HepG2 (cell line): ENCODE measurements around the gene FOXN3. TPM values are rescaled to one million over a fixed set of nuclear protein-coding genes. Genes with fewer than 3 reads are reported as not detected.

Experiments
- CEBPG ChIP-seq: IDR thresholded peaks from 2 replicates; pipeline ENCODE4 v1.6.1; 2016
- FOXO1 ChIP-seq: sonication (generic); formaldehyde crosslinking; IDR thresholded peaks from 2 replicates; pipeline ENCODE4 v1.4.0; 2020; ENCODE audit warnings: missing genetic modification reagents
- HHEX ChIP-seq: IDR thresholded peaks from 2 replicates; pipeline ENCODE4 v1.6.1; 2016; ENCODE audit warnings: control low read depth
- KDM2A ChIP-seq: sonication (generic); formaldehyde crosslinking; IDR thresholded peaks from 2 replicates; pipeline ENCODE4 v1.4.0; 2020; ENCODE audit warnings: low read depth, missing genetic modification reagents, borderline replicate concordance
- MAZ ChIP-seq, 2 experiments: sonication (generic) in 1 of 2; formaldehyde crosslinking in 1 of 2; IDR thresholded peaks; 2 replicates each; pipeline versions ENCODE4 v1.5.0 to v1.6.1; 2012 to 2020; ENCODE audit warnings: low read depth in 2 of 2, mild to moderate bottlenecking in 2 of 2, borderline replicate concordance in 1 of 2, improper control_type of control experiment in 1 of 2, low read length in 1 of 2, missing genetic modification reagents in 1 of 2, moderate library complexity in 1 of 2
- MED13 ChIP-seq: sonication (generic); formaldehyde crosslinking; IDR thresholded peaks from 2 replicates; pipeline ENCODE4 v1.5.0; 2020; ENCODE audit warnings: missing genetic modification reagents
- MEIS2 ChIP-seq: sonication (generic); formaldehyde crosslinking; IDR thresholded peaks from 2 replicates; pipeline ENCODE4 v1.9.0; 2021; ENCODE audit warnings: mild to moderate bottlenecking, missing genetic modification reagents
- NFYC ChIP-seq: IDR thresholded peaks from 2 replicates; pipeline ENCODE4 v1.6.1; 2016; ENCODE audit warnings: missing genetic modification reagents, missing compliant biosample characterization
- SMAD1 ChIP-seq: sonication (generic); formaldehyde crosslinking; IDR thresholded peaks from 2 replicates; pipeline ENCODE4 v1.4.0; 2020; ENCODE audit warnings: missing genetic modification reagents, low read depth, mild to moderate bottlenecking, borderline replicate concordance
- SMAD3 ChIP-seq: sonication (generic); formaldehyde crosslinking; IDR thresholded peaks from 2 replicates; pipeline ENCODE4 v1.4.0; 2020; ENCODE audit warnings: missing genetic modification reagents
- TARDBP ChIP-seq: sonication (generic); formaldehyde crosslinking; IDR thresholded peaks from 2 replicates; pipeline ENCODE4 v1.8.0; 2022; ENCODE audit warnings: mild to moderate bottlenecking, missing genetic modification reagents
- ZBTB3 ChIP-seq: sonication (generic); formaldehyde crosslinking; IDR thresholded peaks from 2 replicates; pipeline ENCODE4 v1.4.0; 2020; ENCODE audit warnings: low read depth, mild to moderate bottlenecking, moderate library complexity, missing genetic modification reagents, borderline replicate concordance
- ZBTB7A ChIP-seq: sonication (generic); formaldehyde crosslinking; IDR thresholded peaks from 2 replicates; pipeline ENCODE4 v1.8.0; 2022; ENCODE audit warnings: mild to moderate bottlenecking, missing genetic modification reagents
- ZNF121 ChIP-seq: sonication (generic); formaldehyde crosslinking; IDR thresholded peaks from 2 replicates; pipeline ENCODE4 v1.5.0; 2020; ENCODE audit warnings: mild to moderate bottlenecking, missing genetic modification reagents
- ZNF205 ChIP-seq: IDR thresholded peaks from 2 replicates; pipeline ENCODE4 v1.6.1; 2018; ENCODE audit warnings: missing biosample characterization, missing genetic modification reagents
- ZNF776 ChIP-seq: sonication (generic); formaldehyde crosslinking; IDR thresholded peaks from 2 replicates; pipeline ENCODE4 v1.4.0; 2020; ENCODE audit warnings: mild to moderate bottlenecking, missing genetic modification reagents
- polyA plus RNA-seq, 8 experiments: library from polyadenylated mRNA; depleted of rRNA in 3 of 8; stranded (reverse) in 7 of 8; unstranded in 1 of 8; fragments of >200 nt; fragmentation: Illumina TruSeq in 4 of 8; extraction: Trizol in 4 of 8; gene quantifications; 2 replicates each; pipeline versions ENCODE4 v1.2.1 to v1.2.3, GENCODE V29; 2011 to 2016; ENCODE audit warnings: low read depth in 4 of 8, missing spikeins in 1 of 8, mixed read lengths in 1 of 8; ENCODE audit not compliant: insufficient read depth in 1 of 8
- total RNA-seq, 5 experiments: library from RNA; depleted of rRNA; stranded (reverse); fragments of >200 nt; fragmentation: Illumina TruSeq; extraction: Trizol; gene quantifications; 2 replicates each; pipeline ENCODE4 v1.2.3, GENCODE V29; 2016; ENCODE audit warnings: low read depth in 1 of 5
- TF ChIP-seq, protein P1 (sequence below): sonication (generic); formaldehyde crosslinking; IDR thresholded peaks from 2 replicates; pipeline ENCODE4 v1.5.1; 2020; ENCODE audit warnings: mild to moderate bottlenecking, moderate library complexity, missing genetic modification reagents
- TF ChIP-seq, protein P2 (sequence below): IDR thresholded peaks from 2 replicates; pipeline ENCODE4 v1.6.1; 2016; ENCODE audit warnings: low read depth, borderline replicate concordance
- TF ChIP-seq, protein P3 (sequence below): sonication (generic); formaldehyde crosslinking; conservative IDR thresholded peaks from 2 replicates; pipeline ENCODE4 v1.4.0; 2020; ENCODE audit warnings: missing genetic modification reagents
- TF ChIP-seq, protein P4 (sequence below): sonication (generic); formaldehyde crosslinking; IDR thresholded peaks from 2 replicates; pipeline ENCODE4 v1.5.0; 2020; ENCODE audit warnings: missing genetic modification reagents
- TF ChIP-seq, protein P5 (sequence below): IDR thresholded peaks from 2 replicates; pipeline ENCODE4 v1.6.1; 2016; ENCODE audit warnings: control low read depth

The FOXN3 gene
- total and polyA plus RNA-seq, 2 of the 13 experiments (the other 11 are each of a cell fraction or from before 2014, with no cell fraction given), result 32.4 to 70.2 TPM

DNA sequence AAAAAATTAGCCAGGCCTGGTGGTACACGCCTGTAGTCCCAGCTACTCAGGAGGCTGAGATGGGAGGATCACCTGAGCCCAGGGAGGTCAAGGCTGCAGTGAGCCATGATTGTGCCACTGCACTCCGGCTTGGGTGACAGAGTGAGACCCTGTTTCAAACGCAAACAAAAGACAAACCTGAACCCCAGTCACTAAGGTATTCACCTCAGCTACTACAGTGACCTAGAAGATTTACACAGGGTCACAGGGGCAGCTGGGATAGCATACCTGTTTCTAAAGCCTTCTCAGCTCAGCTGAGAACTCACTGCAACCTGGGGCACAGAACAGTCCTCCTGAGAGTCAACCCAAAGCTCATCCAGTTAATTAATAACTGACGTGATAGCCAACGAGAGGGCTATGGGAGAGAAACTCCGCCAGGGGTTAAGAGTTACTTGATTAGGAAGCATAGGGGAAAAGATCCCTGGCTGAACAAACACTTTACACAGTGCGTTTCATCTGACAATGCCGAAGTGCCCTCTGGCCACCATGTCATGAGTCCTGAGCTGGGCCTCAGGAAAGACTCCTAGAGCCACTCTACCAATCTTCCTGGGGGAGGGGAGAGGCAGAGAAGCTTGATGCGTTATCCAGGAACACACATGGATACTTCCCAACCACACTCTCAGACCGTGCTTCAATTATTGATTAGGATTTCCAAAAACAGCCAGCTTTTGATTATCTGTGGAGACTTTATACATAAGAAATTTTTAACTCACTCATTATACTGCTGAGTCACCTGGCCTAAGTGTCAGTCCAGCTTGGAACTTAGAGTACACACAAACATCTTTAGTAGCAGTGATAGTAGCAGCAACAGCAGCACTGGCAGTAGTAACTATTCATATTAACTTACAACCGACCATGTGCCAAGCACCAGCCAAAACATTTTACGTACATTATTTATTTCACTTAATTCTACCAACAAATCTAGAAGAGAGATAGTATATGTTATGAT, 48.2 kb downstream of the FOXN3 start (continued):
- TF ChIP-seq KDM2A (0 out of 2 replicates have a peak, but pooled peaks have one; percentile 33), NFYC (CRISPR knock-in tag) (0 out of 2 replicates have a peak, but pooled peaks have one; percentile 21), ZBTB3 (CRISPR knock-in tag) (peak; percentile 86; the same call in 1 of the 2 replicates), FOXO1 (CRISPR knock-in tag) (peak; percentile 61), ZNF776 (CRISPR knock-in tag) (no peak), MEIS2 (CRISPR knock-in tag) (peak; percentile 50; the same call in 1 of the 2 replicates), SMAD1 (no peak), ZNF205 (CRISPR knock-in tag) (peak; percentile 43; the same call in 1 of the 2 replicates), ZBTB7A (CRISPR knock-in tag) (no peak; the same call in 1 of the 2 replicates), MED13 (peak; percentile 28; the same call in 1 of the 2 replicates), HHEX (CRISPR knock-in tag) (no peak), CEBPG (peak; percentile 56), MAZ (IDR thresholded peaks at IDR 0.05; ENCODE audit: borderline replicate concordance, low read depth, low read length) (no peak), MAZ (CRISPR knock-in tag; IDR thresholded peaks at IDR 0.05; ENCODE audit: low read depth) (no peak), SMAD3 (CRISPR knock-in tag) (peak; percentile 31; the same call in 1 of the 2 replicates), ZNF121 (CRISPR knock-in tag) (peak; percentile 80), TARDBP (peak; percentile 84)
- TF ChIP-seq, protein P1, sequence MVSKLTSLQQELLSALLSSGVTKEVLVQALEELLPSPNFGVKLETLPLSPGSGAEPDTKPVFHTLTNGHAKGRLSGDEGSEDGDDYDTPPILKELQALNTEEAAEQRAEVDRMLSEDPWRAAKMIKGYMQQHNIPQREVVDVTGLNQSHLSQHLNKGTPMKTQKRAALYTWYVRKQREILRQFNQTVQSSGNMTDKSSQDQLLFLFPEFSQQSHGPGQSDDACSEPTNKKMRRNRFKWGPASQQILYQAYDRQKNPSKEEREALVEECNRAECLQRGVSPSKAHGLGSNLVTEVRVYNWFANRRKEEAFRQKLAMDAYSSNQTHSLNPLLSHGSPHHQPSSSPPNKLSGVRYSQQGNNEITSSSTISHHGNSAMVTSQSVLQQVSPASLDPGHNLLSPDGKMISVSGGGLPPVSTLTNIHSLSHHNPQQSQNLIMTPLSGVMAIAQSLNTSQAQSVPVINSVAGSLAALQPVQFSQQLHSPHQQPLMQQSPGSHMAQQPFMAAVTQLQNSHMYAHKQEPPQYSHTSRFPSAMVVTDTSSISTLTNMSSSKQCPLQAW (CRISPR knock-in tag), result peak; percentile 98
- TF ChIP-seq, protein P2, sequence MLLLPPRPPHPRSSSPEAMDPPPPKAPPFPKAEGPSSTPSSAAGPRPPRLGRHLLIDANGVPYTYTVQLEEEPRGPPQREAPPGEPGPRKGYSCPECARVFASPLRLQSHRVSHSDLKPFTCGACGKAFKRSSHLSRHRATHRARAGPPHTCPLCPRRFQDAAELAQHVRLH (CRISPR knock-in tag), result peak; percentile 31; the same call in 1 of the 2 replicates
- TF ChIP-seq, protein P3, sequence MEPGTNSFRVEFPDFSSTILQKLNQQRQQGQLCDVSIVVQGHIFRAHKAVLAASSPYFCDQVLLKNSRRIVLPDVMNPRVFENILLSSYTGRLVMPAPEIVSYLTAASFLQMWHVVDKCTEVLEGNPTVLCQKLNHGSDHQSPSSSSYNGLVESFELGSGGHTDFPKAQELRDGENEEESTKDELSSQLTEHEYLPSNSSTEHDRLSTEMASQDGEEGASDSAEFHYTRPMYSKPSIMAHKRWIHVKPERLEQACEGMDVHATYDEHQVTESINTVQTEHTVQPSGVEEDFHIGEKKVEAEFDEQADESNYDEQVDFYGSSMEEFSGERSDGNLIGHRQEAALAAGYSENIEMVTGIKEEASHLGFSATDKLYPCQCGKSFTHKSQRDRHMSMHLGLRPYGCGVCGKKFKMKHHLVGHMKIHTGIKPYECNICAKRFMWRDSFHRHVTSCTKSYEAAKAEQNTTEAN (CRISPR knock-in tag), result peak; percentile 75; the same call in 1 of the 2 replicates
- TF ChIP-seq, protein P4, sequence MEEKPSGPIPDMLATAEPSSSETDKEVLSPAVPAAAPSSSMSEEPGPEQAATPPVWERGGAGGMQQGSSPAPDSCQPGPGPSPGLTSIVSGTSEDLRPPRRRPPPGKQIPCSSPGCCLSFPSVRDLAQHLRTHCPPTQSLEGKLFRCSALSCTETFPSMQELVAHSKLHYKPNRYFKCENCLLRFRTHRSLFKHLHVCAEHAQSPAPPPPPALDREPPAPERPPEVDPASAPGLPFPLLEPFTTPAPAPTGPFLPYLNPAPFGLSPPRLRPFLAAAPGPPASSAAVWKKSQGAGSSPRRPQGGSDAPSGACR, result no peak
- TF ChIP-seq, protein P5, sequence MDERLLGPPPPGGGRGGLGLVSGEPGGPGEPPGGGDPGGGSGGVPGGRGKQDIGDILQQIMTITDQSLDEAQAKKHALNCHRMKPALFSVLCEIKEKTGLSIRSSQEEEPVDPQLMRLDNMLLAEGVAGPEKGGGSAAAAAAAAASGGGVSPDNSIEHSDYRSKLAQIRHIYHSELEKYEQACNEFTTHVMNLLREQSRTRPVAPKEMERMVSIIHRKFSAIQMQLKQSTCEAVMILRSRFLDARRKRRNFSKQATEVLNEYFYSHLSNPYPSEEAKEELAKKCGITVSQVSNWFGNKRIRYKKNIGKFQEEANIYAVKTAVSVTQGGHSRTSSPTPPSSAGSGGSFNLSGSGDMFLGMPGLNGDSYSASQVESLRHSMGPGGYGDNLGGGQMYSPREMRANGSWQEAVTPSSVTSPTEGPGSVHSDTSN, result no peak
